Ishikawa (cell line): Measurements from ENCODE around the gene PBX1.

Experiments used
- NFIC ChIP-seq: IDR thresholded peaks from 2 replicates; pipeline ENCODE4 v1.6.1; 2012
- RAD21 ChIP-seq: IDR thresholded peaks from 2 replicates; pipeline ENCODE4 v1.6.1; 2012; ENCODE audit warnings: low read depth

DNA sequence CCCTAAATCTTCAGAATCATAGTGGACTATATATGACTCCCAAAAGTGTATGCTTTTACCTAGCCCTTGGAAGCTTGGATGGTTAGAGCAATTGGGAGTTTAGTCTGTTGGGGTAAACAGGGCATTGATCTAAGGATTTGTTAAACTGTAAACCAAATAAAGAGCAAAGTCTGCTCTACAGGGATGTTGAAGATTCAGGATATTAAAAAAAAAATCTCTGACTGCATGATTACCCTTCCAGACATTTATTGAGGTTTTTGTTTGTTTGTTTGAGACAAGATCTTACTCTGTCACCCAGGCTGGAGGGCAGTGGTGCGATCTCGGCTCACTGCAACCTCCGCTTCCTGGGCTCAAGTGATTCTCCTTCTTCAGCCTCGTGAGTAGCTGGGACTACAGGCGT is 31.6 kb downstream of the PBX1 start:
- no peak for TF ChIP-seq RAD21
- TF ChIP-seq NFIC = no peak
